HG03469 (cell line): ENCODE measurements around the gene FNDC11.
"Not testable (repeated sequence)": the region's sequence is repeated elsewhere in the genome, so short reads cannot be mapped to it uniquely, and the experiment has no call there.

Source experiments
- ATAC-seq: cut with Tn5 transposase; IDR thresholded peaks from one replicate; pipeline ENCODE4 v1.9.1; 2021; ENCODE audit warnings: mild to moderate bottlenecking, moderate library complexity, moderate number of reproducible peaks; ENCODE audit not compliant: unreplicated experiment

FNDC11 gene

GRCh38 chr20:63595416-63596127 lies 41.6 kb downstream of the FNDC11 start:
- ATAC-seq, result no peak

GRCh38 chr20:63596423-63596822 lies 42.5 kb downstream of the FNDC11 start:
- no peak for ATAC-seq

- ATAC-seq, result no peak
Observed at GRCh38 chr20:63597651-63598478, 43.9 kb downstream of the FNDC11 start.

GRCh38 chr20:63598479-63599395 lies 44.8 kb downstream of the FNDC11 start:
- no peak for ATAC-seq

- no peak for ATAC-seq
Observed at GRCh38 chr20:63599396-63600050, 45.6 kb downstream of the FNDC11 start.

GRCh38 chr20:63601679-63602078 lies 47.7 kb downstream of the FNDC11 start:
- not testable (repeated sequence) for ATAC-seq

GRCh38 chr20:63602321-63602720 lies 48.4 kb downstream of the FNDC11 start:
- ATAC-seq, result no peak
